Mononuclear cell (primary cell): ENCODE results near the gene PGC. TPM values are rescaled to one million over a fixed set of nuclear protein-coding genes. Genes with fewer than 3 reads are reported as not detected.

Source experiments
- H3K27me3 ChIP-seq: 2 replicates; pipeline ENCODE4 v1.6.0; 2011; ENCODE audit warnings: low read length, control low read depth; ENCODE audit not compliant: insufficient read depth
- H3K4me1 ChIP-seq: 2 replicates; pipeline ENCODE4 v1.5.1; 2011; ENCODE audit warnings: mild to moderate bottlenecking, low read length, control low read depth; ENCODE audit not compliant: insufficient read depth
- H3K4me3 ChIP-seq: 2 replicates; pipeline ENCODE4 v1.5.1; 2011; ENCODE audit warnings: mild to moderate bottlenecking, low read length, moderate library complexity
- H3K9me3 ChIP-seq: 2 replicates; pipeline ENCODE4 v1.5.1; 2011; ENCODE audit warnings: low read depth, mild to moderate bottlenecking, control low read depth, low read length
- total RNA-seq: library from RNA; depleted of rRNA; stranded (reverse); fragments of >200 nt; gene quantifications from one replicate; pipeline ENCODE4 v1.2.3, GENCODE V29; 2012

PGC gene
- total RNA-seq, 1 donor: 0.10 TPM

DNA sequence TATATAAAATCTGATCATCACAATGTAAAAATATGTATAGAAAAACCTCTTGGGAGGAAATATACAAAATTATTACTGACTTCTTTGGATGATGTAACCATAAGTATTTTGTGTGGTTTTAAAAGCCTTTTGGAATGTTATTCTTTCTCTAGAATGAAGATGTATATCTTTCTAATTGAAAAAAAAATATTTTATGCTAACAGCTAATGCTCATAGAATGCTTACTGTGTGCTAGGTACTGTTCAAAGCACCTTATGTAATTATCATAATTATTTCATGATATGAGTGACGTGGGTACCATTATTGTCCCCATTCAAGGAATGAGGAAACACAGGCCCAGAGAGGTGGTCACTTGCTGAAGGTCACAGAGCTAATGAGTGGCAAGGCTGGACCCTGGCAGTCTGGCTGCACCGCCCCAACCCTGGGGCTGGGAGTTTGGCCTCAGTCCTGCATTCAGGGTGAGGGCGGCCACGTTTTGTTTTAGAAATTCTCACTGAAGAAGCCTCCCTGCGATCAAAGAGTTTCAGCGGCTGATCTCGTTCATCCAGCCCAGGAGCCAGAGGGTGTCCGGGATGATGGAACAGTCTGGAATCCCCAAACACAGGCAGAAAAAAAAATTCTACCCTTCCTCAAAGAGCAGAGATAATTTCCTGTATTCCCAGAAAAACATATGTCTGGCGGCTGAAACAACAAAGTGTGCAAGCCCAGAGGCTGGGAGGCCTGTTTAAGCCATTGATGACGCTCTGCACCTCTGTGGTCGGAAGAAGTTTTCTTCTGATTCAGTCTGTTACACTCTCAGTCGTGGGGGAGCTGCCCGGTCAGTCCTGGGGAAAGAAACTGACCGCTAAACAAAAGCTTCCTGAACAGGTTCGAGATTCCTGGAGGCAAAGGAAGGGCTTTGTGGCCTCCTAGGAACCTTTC lies 49.1 kb downstream of the PGC start:
- H3K4me1 ChIP-seq: no peaks in the 10 kb centered on the region
- no peaks in the 10 kb centered on the region for H3K9me3 ChIP-seq
- no peaks in the 10 kb centered on the region for H3K27me3 ChIP-seq
- no peak overlapping the region for H3K4me3 ChIP-seq

GRCh38 chr6:41696788-41697187 lies 50.4 kb downstream of the PGC start:
- H3K4me3 ChIP-seq: no peak overlapping the region
- no peaks in the 10 kb centered on the region for H3K9me3 ChIP-seq
- H3K4me1 ChIP-seq: no peaks in the 10 kb centered on the region
- no peaks in the 10 kb centered on the region for H3K27me3 ChIP-seq

- H3K4me1 ChIP-seq: no peaks in the 10 kb centered on the region
- no peaks in the 10 kb centered on the region for H3K9me3 ChIP-seq
- H3K4me3 ChIP-seq: no peak overlapping the region
- H3K27me3 ChIP-seq: no peaks in the 10 kb centered on the region
Observed at GRCh38 chr6:41695825-41696224, 51.4 kb downstream of the PGC start.

- Histone ChIP-seq H3K4me1 (no peaks in the 10 kb centered on the region), H3K9me3 (no peaks in the 10 kb centered on the region), H3K27me3 (no peaks in the 10 kb centered on the region), H3K4me3 (no peak overlapping the region)
Observed at GRCh38 chr6:41694815-41695526, 52.2 kb downstream of the PGC start.

- H3K4me3 ChIP-seq: no peak overlapping the region
- no peaks in the 10 kb centered on the region for H3K27me3 ChIP-seq
- H3K4me1 ChIP-seq: no peaks in the 10 kb centered on the region
- no peaks in the 10 kb centered on the region for H3K9me3 ChIP-seq
Observed at GRCh38 chr6:41693281-41694240, 53.6 kb downstream of the PGC start.

GRCh38 chr6:41692730-41693129 lies 54.5 kb downstream of the PGC start:
- no peaks in the 10 kb centered on the region for H3K27me3 ChIP-seq
- H3K4me3 ChIP-seq: no peak overlapping the region
- H3K4me1 ChIP-seq: no peaks in the 10 kb centered on the region
- H3K9me3 ChIP-seq: no peaks in the 10 kb centered on the region

- Histone ChIP-seq H3K4me1 (no peaks in the 10 kb centered on the region), H3K9me3 (no peaks in the 10 kb centered on the region), H3K27me3 (no peaks in the 10 kb centered on the region), H3K4me3 (no peak overlapping the region)
Observed at GRCh38 chr6:41692080-41692675, 55.0 kb downstream of the PGC start.

- H3K4me1 ChIP-seq: no peaks in the 10 kb centered on the region
- no peaks in the 10 kb centered on the region for H3K9me3 ChIP-seq
- no peaks in the 10 kb centered on the region for H3K27me3 ChIP-seq
- no peak overlapping the region for H3K4me3 ChIP-seq
Observed at GRCh38 chr6:41691426-41692079, 55.6 kb downstream of the PGC start.

GRCh38 chr6:41690541-41691330 lies 56.5 kb downstream of the PGC start:
- Histone ChIP-seq H3K27me3 (no peaks in the 10 kb centered on the region), H3K4me1 (no peaks in the 10 kb centered on the region), H3K4me3 (no peak overlapping the region), H3K9me3 (no peaks in the 10 kb centered on the region)

DNA sequence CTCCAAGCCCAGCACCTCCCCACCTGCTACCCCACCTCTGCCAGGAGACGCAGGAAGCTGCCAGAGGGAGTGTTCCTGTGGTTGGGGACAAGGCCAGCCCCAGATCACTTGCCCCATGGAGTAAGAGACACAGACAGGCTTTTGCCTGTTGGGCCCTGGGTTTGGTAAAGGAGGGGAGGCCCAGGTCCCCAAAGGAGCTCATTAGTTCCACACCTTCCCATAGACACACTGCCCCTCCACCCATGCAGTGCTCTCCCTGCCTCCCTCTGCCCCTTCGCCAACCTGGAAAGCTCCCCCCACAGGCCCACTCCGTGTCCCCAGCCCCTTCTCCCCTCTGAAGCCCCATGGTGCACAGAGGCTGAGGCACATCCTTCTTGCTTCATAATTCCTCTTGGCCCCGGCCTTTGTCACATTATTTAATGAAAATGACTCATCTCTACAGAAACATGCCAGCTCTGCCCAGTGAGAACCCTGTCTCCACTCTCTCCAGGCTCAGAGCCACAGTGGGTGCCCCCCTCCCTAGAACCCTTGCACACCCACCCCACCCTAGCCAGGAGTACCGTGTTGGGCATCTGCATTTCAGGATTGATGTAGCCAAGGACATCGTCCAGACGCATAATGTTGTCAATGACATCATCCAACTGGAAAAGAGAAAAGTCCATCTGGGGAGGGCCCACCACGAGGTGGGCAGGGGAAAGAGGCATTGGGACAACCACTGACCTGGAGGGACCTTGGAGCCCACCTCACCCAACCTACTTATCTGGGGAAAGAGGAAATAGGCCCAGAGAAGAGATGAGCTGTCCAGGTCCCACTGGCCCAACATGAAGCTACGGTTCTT lies 57.8 kb downstream of the PGC start:
- no peaks in the 10 kb centered on the region for H3K4me1 ChIP-seq
- H3K9me3 ChIP-seq: no peaks in the 10 kb centered on the region
- H3K27me3 ChIP-seq: no peaks in the 10 kb centered on the region
- H3K4me3 ChIP-seq: no peak overlapping the region

- Histone ChIP-seq H3K4me1 (peaks cover 7% of the 10 kb centered on the region), H3K27me3 (no peaks in the 10 kb centered on the region), H3K4me3 (no peak overlapping the region), H3K9me3 (no peaks in the 10 kb centered on the region)
Observed at GRCh38 chr6:41688256-41688965, 58.8 kb downstream of the PGC start.

GRCh38 chr6:41687501-41688175 lies 59.6 kb downstream of the PGC start:
- Histone ChIP-seq H3K9me3 (no peaks in the 10 kb centered on the region), H3K27me3 (no peaks in the 10 kb centered on the region), H3K4me3 (no peak overlapping the region), H3K4me1 (peaks cover 15% of the 10 kb centered on the region)
